HepG2 (cell line): ENCODE measurements around the gene ENG. TPM values are rescaled to one million over a fixed set of nuclear protein-coding genes. Genes with fewer than 3 reads are reported as not detected.

Experiments
- ATAC-seq: fragments of 200-7000 bp; cut with Tn5 transposase; 3 replicates; pipeline ENCODE4 v1.9.1; 2020; ENCODE audit warnings: mild to moderate bottlenecking, moderate library complexity
- BruUV-seq: library from RNA; stranded (reverse); fragments of 400-500 nt; replicated peaks from 2 replicates; lab custom pipeline; 2021; lab: Mats Ljungman, UMichigan
- CTCF ChIA-PET: fragments of 300-600 bp; formaldehyde crosslinking; extraction: SDS; loops from one replicate; lab custom pipeline; 2021; ENCODE audit warnings: low total read pairs, inconsistent platforms, low intra/inter-chr PET ratio; lab: Yijun Ruan, JAX
- POLR2A ChIA-PET: fragments of 350-600 bp; sonication (Branson Sonifier 250); formaldehyde crosslinking; loops from one replicate; lab custom pipeline; 2020; ENCODE audit warnings: antibody characterized with exemption, inconsistent platforms; lab: Yijun Ruan, JAX
- DNase-seq: peaks from one replicate; pipeline ENCODE4 v3.0.0-alpha.2; 2015; ENCODE audit warnings: low spot score
- FAIRE-seq: peaks from 3 replicates; lab custom pipeline; 2011; peaks lifted over from hg19 to GRCh38; lab: Jason Lieb, UNC
- H2AFZ ChIP-seq: one replicate; pipeline ENCODE4 v1.6.1; 2011; ENCODE audit warnings: low read length, inconsistent platforms
- H3K27ac ChIP-seq: fragments of 300-600 bp; 3 replicates; pipeline ENCODE4 v1.8.0; 2011; ENCODE audit warnings: mixed run types, mild to moderate bottlenecking, mixed read lengths, low read length, inconsistent platforms; ENCODE audit not compliant: insufficient read depth; ENCODE audit errors: extremely low read length
- H3K27me3 ChIP-seq, 2 experiments: fragments of 200-600 bp in 1 of 2; 2 replicates in 1 of 2; 3 replicates in 1 of 2; pipeline versions ENCODE4 v1.6.0 to v1.8.0; 2011; ENCODE audit warnings: low read length in 2 of 2, mild to moderate bottlenecking in 2 of 2, moderate library complexity in 2 of 2, inconsistent platforms in 1 of 2; ENCODE audit not compliant: insufficient read depth in 2 of 2, control insufficient read depth in 1 of 2
- H3K36me3 ChIP-seq, 2 experiments: fragments of 200-600 bp in 1 of 2; replicated peaks in 1 of 2; 2 replicates in 1 of 2; 3 replicates in 1 of 2; pipeline versions ENCODE4 v1.5.1 to v1.8.0; 2011; ENCODE audit warnings: low read length in 2 of 2, inconsistent platforms in 1 of 2; ENCODE audit not compliant: insufficient read depth in 2 of 2, control insufficient read depth in 1 of 2
- H3K4me1 ChIP-seq: 2 replicates; pipeline ENCODE4 v1.5.1; 2012; ENCODE audit warnings: low read length, inconsistent platforms; ENCODE audit not compliant: insufficient read depth
- H3K4me2 ChIP-seq: 2 replicates; pipeline ENCODE4 v1.6.0; 2011; ENCODE audit warnings: low read depth, low read length, inconsistent platforms
- H3K4me3 ChIP-seq, 3 experiments: fragments of 200-600 bp in 1 of 3; sonication (generic), shearing (Covaris generic) in 1 of 3; replicated peaks in 1 of 3; 2 replicates each; pipeline ENCODE4 v1.5.1; 2011 to 2016; ENCODE audit warnings: low read length in 3 of 3, inconsistent platforms in 2 of 3, low read depth in 2 of 3, mild to moderate bottlenecking in 2 of 3, control low read depth in 1 of 3, mixed read lengths in 1 of 3; ENCODE audit not compliant: insufficient read depth in 1 of 3
- H3K79me2 ChIP-seq: one replicate; pipeline ENCODE4 v1.6.1; 2011; ENCODE audit warnings: low read length, inconsistent platforms; ENCODE audit not compliant: insufficient read depth
- H3K9ac ChIP-seq: 2 replicates; pipeline ENCODE4 v1.6.0; 2011; ENCODE audit warnings: mild to moderate bottlenecking, low read depth, low read length, inconsistent platforms; ENCODE audit not compliant: insufficient read depth
- H3K9me3 ChIP-seq: 2 replicates; pipeline ENCODE4 v1.5.1; 2012; ENCODE audit warnings: mild to moderate bottlenecking, low read length
- H4K20me1 ChIP-seq: 2 replicates; pipeline ENCODE4 v1.6.0; 2011; ENCODE audit warnings: inconsistent platforms, mild to moderate bottlenecking, low read length, moderate library complexity; ENCODE audit not compliant: insufficient read depth
- POLR2AphosphoS5 ChIP-seq: IDR thresholded peaks from 2 replicates; pipeline ENCODE4 v1.6.1; 2012; ENCODE audit warnings: low read depth, low read length
- POLR2G ChIP-seq: fragments of 200-400 bp; formaldehyde crosslinking; IDR thresholded peaks from 2 replicates; pipeline ENCODE4 v1.6.1; 2018; ENCODE audit warnings: mild to moderate bottlenecking, low read depth, low read length, moderate library complexity
- RBM22 ChIP-seq: fragments of 200-400 bp; formaldehyde crosslinking; optimal IDR thresholded peaks from 2 replicates; pipeline ENCODE3; 2017; ENCODE audit warnings: mild to moderate bottlenecking, low read length, moderate library complexity
- SOX6 ChIP-seq, 2 experiments: fragments of 450-650 bp in 1 of 2; sonication (generic) in 1 of 2; formaldehyde crosslinking in 1 of 2; IDR thresholded peaks; 2 replicates each; pipeline versions ENCODE4 v1.4.0 to v1.6.1; 2017 to 2020; ENCODE audit warnings: antibody characterized with exemption in 1 of 2, mild to moderate bottlenecking in 1 of 2, missing genetic modification reagents in 1 of 2
- YEATS4 ChIP-seq: sonication (generic); formaldehyde crosslinking; IDR thresholded peaks from 2 replicates; pipeline ENCODE4 v1.4.0; 2020; ENCODE audit warnings: missing genetic modification reagents, borderline replicate concordance
- ZBTB42 ChIP-seq: sonication (generic); formaldehyde crosslinking; IDR thresholded peaks from 2 replicates; pipeline ENCODE4 v1.5.0; 2020; ENCODE audit warnings: mild to moderate bottlenecking, missing genetic modification reagents
- ZMAT3 ChIP-seq: sonication (generic); formaldehyde crosslinking; conservative IDR thresholded peaks from 2 replicates; pipeline ENCODE4 v1.7.0; 2021; ENCODE audit warnings: missing genetic modification reagents
- ZNF616 ChIP-seq: sonication (generic); formaldehyde crosslinking; IDR thresholded peaks from 2 replicates; pipeline ENCODE4 v1.5.0; 2020; ENCODE audit warnings: low read depth, mild to moderate bottlenecking, missing genetic modification reagents
- ZNF619 ChIP-seq: sonication (generic); formaldehyde crosslinking; IDR thresholded peaks from 2 replicates; pipeline ENCODE4 v1.4.0; 2020; ENCODE audit warnings: mild to moderate bottlenecking, missing genetic modification reagents
- ZSCAN25 ChIP-seq: sonication (generic); formaldehyde crosslinking; IDR thresholded peaks from 2 replicates; pipeline ENCODE4 v1.8.0; 2022; ENCODE audit warnings: mild to moderate bottlenecking, missing genetic modification reagents
- WGBS: methylation state at CpG from one replicate; pipeline ENCODE4 v1.1.6; 2017; ENCODE audit warnings: low lambda C conversion rate; 5-methylcytosine and 5-hydroxymethylcytosine counted together
- in situ Hi-C: cut with HindIII; loops from 2 replicates; pipeline ENCODE4 v1.10.0; 2017; ENCODE audit warnings: low pct_unique_long_range_greater_than_20kb; ENCODE audit not compliant: extremely low pct_ligation_motif_present
- intact Hi-C: fragments of 100-400 bp; cut with micrococcal nuclease; formaldehyde crosslinking; loops from one replicate; pipeline ENCODE4 v1.10.0; 2022; ENCODE audit not compliant: unreplicated experiment
- polyA plus RNA-seq, 8 experiments: library from polyadenylated mRNA; depleted of rRNA in 3 of 8; stranded (reverse) in 7 of 8; unstranded in 1 of 8; fragments of >200 nt; fragmentation: Illumina TruSeq in 4 of 8; extraction: Trizol in 4 of 8; gene quantifications; 2 replicates each; pipeline versions ENCODE4 v1.2.1 to v1.2.3, GENCODE V29; 2011 to 2016; ENCODE audit warnings: low read depth in 4 of 8, missing spikeins in 1 of 8, mixed read lengths in 1 of 8; ENCODE audit not compliant: insufficient read depth in 1 of 8
- total RNA-seq, 5 experiments: library from RNA; depleted of rRNA; stranded (reverse); fragments of >200 nt; fragmentation: Illumina TruSeq; extraction: Trizol; gene quantifications; 2 replicates each; pipeline ENCODE4 v1.2.3, GENCODE V29; 2016; ENCODE audit warnings: low read depth in 1 of 5
- TF ChIP-seq, protein P1 (sequence below): sonication (generic); formaldehyde crosslinking; IDR thresholded peaks from 2 replicates; pipeline ENCODE4 v1.8.0; 2022; ENCODE audit warnings: mild to moderate bottlenecking, missing genetic modification reagents

ENG gene
- total and polyA plus RNA-seq, 2 of the 13 experiments (the other 11 are each of a cell fraction or from before 2014, with no cell fraction given): 0.02 to 1.1 TPM

DNA sequence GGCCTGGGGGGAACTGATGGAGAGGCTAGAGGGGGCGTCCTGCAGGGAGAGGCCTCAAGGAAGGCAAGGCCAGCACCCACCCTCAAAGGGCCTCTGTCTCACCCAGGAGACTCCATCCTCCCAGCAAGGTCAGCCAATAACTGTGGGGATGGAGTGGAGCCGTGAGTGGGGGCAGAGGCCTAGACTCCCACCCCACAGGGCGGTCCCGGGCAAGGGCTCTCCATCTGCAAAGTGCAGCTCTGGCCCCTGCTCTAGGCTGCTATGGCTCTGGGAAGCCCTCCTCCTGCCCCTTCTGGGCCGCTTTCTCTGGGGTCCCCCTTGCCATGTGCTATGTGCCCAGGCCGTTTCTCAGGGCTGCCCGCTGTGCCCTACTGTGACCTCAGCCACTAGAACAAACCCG lies 37.7 kb downstream of the ENG start:
- Histone ChIP-seq H3K9me3 (no peaks in the 10 kb centered on the region), H3K36me3 (peaks cover 4 to 22% of the 10 kb centered on the region in 2 experiments; a peak in 3 of 5 replicates), H3K27me3 (no peaks in the 10 kb centered on the region), H3K79me2 (no peaks in the 10 kb centered on the region), H3K4me3 (no peak overlapping the region), H4K20me1 (no peaks in the 10 kb centered on the region), H2AFZ (no peak overlapping the region), H3K27ac (no peak overlapping the region), H3K4me1 (peaks cover 22% of the 10 kb centered on the region), H3K4me2 (no peak overlapping the region), H3K9ac (no peak overlapping the region)
- FAIRE-seq: no peak
- POLR2A ChIA-PET: no interaction called here
- intact Hi-C loops (no loop called here), in situ Hi-C loops (no loop called here)
- TF ChIP-seq RBM22 (peak; percentile 48), ZSCAN25 (no peak), POLR2G (peak; percentile 20; the same call in 1 of the 2 replicates), ZBTB42 (CRISPR knock-in tag) (no peak), POLR2AphosphoS5 (no peak), SOX6 (IDR thresholded peaks at IDR 0.05) (no peak), SOX6 (CRISPR knock-in tag; IDR thresholded peaks at IDR 0.05) (no peak)
- CTCF ChIA-PET: no interaction called here
- WGBS: 89% methylated on average over 8 of the region's 8 CpGs
- no peak for ATAC-seq
- DNase-seq: no peak
- no TSS peak for BruUV-seq

DNA sequence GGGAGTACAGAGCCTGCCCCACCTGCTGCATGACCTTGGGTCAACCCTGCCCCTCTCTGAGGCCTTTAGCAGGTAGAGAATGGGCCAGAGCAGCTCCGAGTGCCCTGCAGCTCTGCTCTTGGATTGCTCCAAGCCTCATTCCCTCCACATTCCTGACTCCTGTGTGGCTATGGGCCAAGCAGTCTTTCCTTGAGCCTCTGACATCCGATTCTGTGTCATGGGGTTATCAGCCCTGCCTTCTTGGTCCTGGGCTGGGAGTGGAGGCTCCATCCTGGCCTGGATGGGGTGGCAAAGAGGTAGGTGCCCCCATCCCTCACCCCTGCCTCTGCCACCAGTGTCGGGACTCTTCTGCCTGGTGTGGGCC lies 38.1 kb downstream of the ENG start:
- intact Hi-C loops: no loop called here
- ChIA-PET POLR2A (no interaction called here), CTCF (no interaction called here)
- in situ Hi-C loops: no loop called here
- no peak overlapping the region for H3K27ac ChIP-seq
- no peaks in the 10 kb centered on the region for H3K9me3 ChIP-seq
- 89% methylated on average over 3 of the region's 3 CpGs for WGBS
- H4K20me1 ChIP-seq: no peaks in the 10 kb centered on the region
- DNase-seq (no peak), ATAC-seq (no peak), FAIRE-seq (no peak)
- peaks cover 22% of the 10 kb centered on the region for H3K4me1 ChIP-seq
- no peaks in the 10 kb centered on the region for H3K27me3 ChIP-seq
- H3K36me3 ChIP-seq: peaks cover 4 to 22% of the 10 kb centered on the region in 2 experiments; a peak in 3 of 5 replicates
- TF ChIP-seq ZNF616: no peak
- TF ChIP-seq ZMAT3 (CRISPR knock-in tag): no peak
- TF ChIP-seq, protein P1, sequence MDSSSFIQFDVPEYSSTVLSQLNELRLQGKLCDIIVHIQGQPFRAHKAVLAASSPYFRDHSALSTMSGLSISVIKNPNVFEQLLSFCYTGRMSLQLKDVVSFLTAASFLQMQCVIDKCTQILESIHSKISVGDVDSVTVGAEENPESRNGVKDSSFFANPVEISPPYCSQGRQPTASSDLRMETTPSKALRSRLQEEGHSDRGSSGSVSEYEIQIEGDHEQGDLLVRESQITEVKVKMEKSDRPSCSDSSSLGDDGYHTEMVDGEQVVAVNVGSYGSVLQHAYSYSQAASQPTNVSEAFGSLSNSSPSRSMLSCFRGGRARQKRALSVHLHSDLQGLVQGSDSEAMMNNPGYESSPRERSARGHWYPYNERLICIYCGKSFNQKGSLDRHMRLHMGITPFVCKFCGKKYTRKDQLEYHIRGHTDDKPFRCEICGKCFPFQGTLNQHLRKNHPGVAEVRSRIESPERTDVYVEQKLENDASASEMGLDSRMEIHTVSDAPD (CRISPR knock-in tag): no peak
- TF ChIP-seq POLR2G: 0 out of 2 replicates have a peak, but pooled peaks have one; percentile 46
- TF ChIP-seq ZNF619 (CRISPR knock-in tag): no peak
- no peak for TF ChIP-seq YEATS4 (CRISPR knock-in tag)
- H3K4me3 ChIP-seq: no peak overlapping the region
- no peak overlapping the region for H2AFZ ChIP-seq
- no TSS peak for BruUV-seq
- no peaks in the 10 kb centered on the region for H3K79me2 ChIP-seq
- H3K4me2 ChIP-seq: no peak overlapping the region
- no peak overlapping the region for H3K9ac ChIP-seq
